Hepatocyte (in vitro differentiated cells): ENCODE results near the gene GRHPR.

Experiments
- CTCF ChIP-seq: fragments of 200-600 bp; sonication (generic); IDR thresholded peaks from 2 replicates; pipeline ENCODE4 v1.5.1; 2016; ENCODE audit warnings: antibody characterized with exemption, mild to moderate bottlenecking; ENCODE audit not compliant: poor library complexity
- EZH2 ChIP-seq: fragments of 200-600 bp; sonication (generic); IDR thresholded peaks from 2 replicates; pipeline ENCODE4 v1.6.1; 2016; ENCODE audit warnings: antibody characterized with exemption, mild to moderate bottlenecking, borderline replicate concordance
- EZH2phosphoT487 ChIP-seq: fragments of 200-600 bp; sonication (generic); IDR thresholded peaks from one replicate; pipeline ENCODE4 v1.6.1; 2018; ENCODE audit warnings: antibody characterized with exemption, mild to moderate bottlenecking, low read depth, moderate library complexity; ENCODE audit not compliant: unreplicated experiment, severe bottlenecking

GRCh38 chr9:37374892-37375291 is 47.6 kb upstream of the GRHPR start:
- TF ChIP-seq CTCF: no peak
- no peak for TF ChIP-seq EZH2
- no peak for TF ChIP-seq EZH2phosphoT487
